Endodermal cell (in vitro differentiated cells): Measurements from ENCODE around the gene CACNA2D2. TPM values are rescaled to one million over a fixed set of nuclear protein-coding genes. Genes with fewer than 3 reads are reported as not detected.

Source experiments
- DNase-seq: peaks from one replicate; pipeline ENCODE4 v3.0.0-alpha.2; 2017
- H3K27ac ChIP-seq: 2 replicates; pipeline ENCODE4 v1.5.1; 2013; ENCODE audit warnings: mild to moderate bottlenecking, low read depth, low read length, moderate library complexity
- H3K27me3 ChIP-seq: 2 replicates; pipeline ENCODE4 v1.6.1; 2013; ENCODE audit warnings: mild to moderate bottlenecking, low read length, moderate library complexity; ENCODE audit not compliant: insufficient read depth, control insufficient read depth, poor library complexity, severe bottlenecking
- H3K36me3 ChIP-seq: 2 replicates; pipeline ENCODE4 v1.7.0; 2013; ENCODE audit warnings: mild to moderate bottlenecking, low read length, moderate library complexity; ENCODE audit not compliant: control insufficient read depth, insufficient read depth
- H3K4me1 ChIP-seq: one replicate; pipeline ENCODE4 v1.7.0; 2013; ENCODE audit warnings: low read length; ENCODE audit not compliant: control insufficient read depth, insufficient read depth
- H3K4me3 ChIP-seq: 2 replicates; pipeline ENCODE4 v1.5.1; 2013; ENCODE audit warnings: mild to moderate bottlenecking, low read length, moderate library complexity
- H3K9ac ChIP-seq: 2 replicates; pipeline ENCODE4 v1.6.1; 2013; ENCODE audit warnings: mild to moderate bottlenecking, low read length, moderate library complexity; ENCODE audit not compliant: poor library complexity, severe bottlenecking; ENCODE audit errors: extremely low read depth
- H3K9me3 ChIP-seq: 2 replicates; pipeline ENCODE4 v1.6.1; 2013; ENCODE audit warnings: mild to moderate bottlenecking, low read length, moderate library complexity; ENCODE audit not compliant: control insufficient read depth
- H3K27ac Mint-ChIP-seq: 2 replicates; pipeline ENCODE4 v1.8.0; 2020; ENCODE audit warnings: mixed read lengths
- H3K27me3 Mint-ChIP-seq: 2 replicates; pipeline ENCODE4 v1.8.0; 2021; ENCODE audit warnings: mild to moderate bottlenecking, mixed read lengths; ENCODE audit not compliant: insufficient read depth
- H3K36me3 Mint-ChIP-seq: 2 replicates; pipeline ENCODE4 v1.8.0; 2020; ENCODE audit warnings: low read depth, mixed read lengths
- H3K4me1 Mint-ChIP-seq: 2 replicates; pipeline ENCODE4 v1.8.0; 2020; ENCODE audit warnings: mixed read lengths
- H3K4me3 Mint-ChIP-seq: 2 replicates; pipeline ENCODE4 v1.8.0; 2020; ENCODE audit warnings: mild to moderate bottlenecking, moderate library complexity, mixed read lengths
- H3K9me3 Mint-ChIP-seq: 2 replicates; pipeline ENCODE4 v1.8.0; 2020; ENCODE audit warnings: mild to moderate bottlenecking, mixed read lengths
- CTCF ChIP-seq: fragments of 200-600 bp; sonication (generic); conservative IDR thresholded peaks from 2 replicates; pipeline ENCODE4 v1.5.0; 2021; ENCODE audit warnings: antibody characterized with exemption, mild to moderate bottlenecking
- WGBS, 2 experiments: methylation state at CpG; one replicate each; pipeline versions ENCODE4 v1.1.5 to v1.1.7; 2013; ENCODE audit warnings: missing lambda C conversion rate in 2 of 2, mixed read lengths in 1 of 2; ENCODE audit not compliant: insufficient coverage in 1 of 2, insufficient read length in 1 of 2; 5-methylcytosine and 5-hydroxymethylcytosine counted together
- total RNA-seq, 2 donors: library from RNA; stranded (reverse); fragmentation: NEBNext Ultra II Directional in 1 of 2; extraction: Animal tissue kit (Norgen Biotek cat#: 25700) in 1 of 2; gene quantifications; 2 replicates in 1 of 2; 3 replicates in 1 of 2; pipeline ENCODE4 v1.2.1, GENCODE V29; 2021

CACNA2D2 gene
- total RNA-seq, 2 donors from 2014 or later: 17.6 to 20.7 TPM

- Histone ChIP-seq H3K36me3 (no peaks in the 10 kb centered on the region), H3K9me3 (no peaks in the 10 kb centered on the region), H3K4me3 (no peak overlapping the region), H3K27ac (no peak overlapping the region), H3K9ac (no peak overlapping the region), H3K27me3 (no peaks in the 10 kb centered on the region), H3K4me1 (no peaks in the 10 kb centered on the region)
- H3K9me3 Mint-ChIP-seq: no peaks in the 10 kb centered on the region
- peaks cover 35% of the 10 kb centered on the region for H3K4me1 Mint-ChIP-seq
- WGBS, 2 experiments: 79 to 81% methylated on average over 2 to 9 of the region's 9 CpGs
- no peaks in the 10 kb centered on the region for H3K36me3 Mint-ChIP-seq
- H3K27me3 Mint-ChIP-seq: peaks cover 1% of the 10 kb centered on the region
- H3K4me3 Mint-ChIP-seq: no peak overlapping the region
- no peak for TF ChIP-seq CTCF
- peak; percentile 38 for DNase-seq
- H3K27ac Mint-ChIP-seq: no peak overlapping the region
These were observed 19.9 kb upstream of the CACNA2D2 start for GRCh38 chr3:50523279-50523811.

GRCh38 chr3:50521572-50521971 lies 18.1 kb upstream of the CACNA2D2 start:
- no peak for DNase-seq
- 93 to 100% methylated on average over 3 to 5 of the region's 5 CpGs for WGBS, 2 experiments
- no peaks in the 10 kb centered on the region for H3K9me3 Mint-ChIP-seq
- Histone ChIP-seq H3K9me3 (no peaks in the 10 kb centered on the region), H3K9ac (no peak overlapping the region), H3K4me1 (peaks cover 4% of the 10 kb centered on the region), H3K36me3 (no peaks in the 10 kb centered on the region), H3K4me3 (no peak overlapping the region), H3K27me3 (no peaks in the 10 kb centered on the region), H3K27ac (no peak overlapping the region)
- no peak overlapping the region for H3K27ac Mint-ChIP-seq
- H3K27me3 Mint-ChIP-seq: peaks cover 1% of the 10 kb centered on the region
- H3K36me3 Mint-ChIP-seq: no peaks in the 10 kb centered on the region
- TF ChIP-seq CTCF: no peak
- no peak overlapping the region for H3K4me3 Mint-ChIP-seq
- peaks cover 44% of the 10 kb centered on the region for H3K4me1 Mint-ChIP-seq

- WGBS, 2 experiments: 33 to 62% methylated on average over 1 to 3 of the region's 3 CpGs
These were observed 17.4 kb upstream of the CACNA2D2 start for GRCh38 chr3:50520849-50521248.

More at GRCh38 chr3:50520849-50521248, 17.4 kb upstream of the CACNA2D2 start:
- Mint-ChIP-seq H3K9me3 (no peaks in the 10 kb centered on the region), H3K36me3 (no peaks in the 10 kb centered on the region), H3K4me3 (no peak overlapping the region), H3K27me3 (peaks cover 1% of the 10 kb centered on the region), H3K27ac (peak overlapping the region; percentile 36), H3K4me1 (peaks cover 50% of the 10 kb centered on the region)
- no peak overlapping the region for H3K27ac ChIP-seq
- no peak overlapping the region for H3K4me3 ChIP-seq
- no peaks in the 10 kb centered on the region for H3K36me3 ChIP-seq
- no peaks in the 10 kb centered on the region for H3K27me3 ChIP-seq
- peaks cover 11% of the 10 kb centered on the region for H3K4me1 ChIP-seq
- H3K9me3 ChIP-seq: no peaks in the 10 kb centered on the region
- no peak overlapping the region for H3K9ac ChIP-seq
- no peak for TF ChIP-seq CTCF
- no peak for DNase-seq
